D341Med (cell line): ENCODE data around the gene PTGES3L.

Source experiments
- DNase-seq: peaks from one replicate; pipeline ENCODE4 v3.0.0; 2012; ENCODE audit warnings: low spot score

The PTGES3L gene

DNA sequence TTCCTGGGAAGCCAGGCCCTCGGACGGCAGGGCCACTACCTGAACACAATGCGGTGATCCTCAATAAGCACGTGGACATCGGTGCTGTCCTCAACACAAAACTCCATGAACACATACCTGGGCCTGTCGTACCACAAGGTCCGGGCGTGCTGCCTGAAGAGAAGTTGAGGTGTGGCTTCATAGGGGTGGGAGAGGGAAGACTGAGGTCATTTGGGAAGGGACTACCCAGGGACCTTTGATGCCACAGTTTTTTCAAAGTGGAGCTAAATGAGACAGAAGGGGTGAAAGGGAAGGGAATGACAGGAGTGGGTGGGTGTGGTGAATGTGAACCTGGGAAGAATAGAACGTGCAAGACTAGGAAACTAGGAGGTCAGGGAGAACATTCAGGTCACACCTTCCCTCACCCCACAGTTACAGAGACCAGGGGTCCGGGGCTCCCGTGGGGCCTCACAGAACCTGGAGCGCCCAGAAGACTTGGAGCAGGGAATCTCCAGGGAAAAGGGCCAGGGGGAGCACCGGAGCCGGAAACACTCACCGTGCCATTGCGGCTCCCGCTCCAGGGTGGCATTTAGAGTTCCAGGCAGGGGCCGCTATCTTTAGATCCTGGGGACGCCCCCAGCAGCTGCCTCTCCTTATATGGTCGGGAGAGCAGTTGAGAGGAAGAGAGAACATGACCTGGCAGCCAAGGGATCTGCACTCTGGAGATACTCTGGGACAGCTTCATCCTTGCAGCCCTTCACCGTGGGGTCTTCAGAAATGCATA is at the start of gene PTGES3L:
TSS of gene PTGES3L (minus strand) at position 570 of the 763 bp plus-strand sequence. CDS start at position 543, 27 bp downstream.
- DNase-seq = peak; percentile 91

DNA sequence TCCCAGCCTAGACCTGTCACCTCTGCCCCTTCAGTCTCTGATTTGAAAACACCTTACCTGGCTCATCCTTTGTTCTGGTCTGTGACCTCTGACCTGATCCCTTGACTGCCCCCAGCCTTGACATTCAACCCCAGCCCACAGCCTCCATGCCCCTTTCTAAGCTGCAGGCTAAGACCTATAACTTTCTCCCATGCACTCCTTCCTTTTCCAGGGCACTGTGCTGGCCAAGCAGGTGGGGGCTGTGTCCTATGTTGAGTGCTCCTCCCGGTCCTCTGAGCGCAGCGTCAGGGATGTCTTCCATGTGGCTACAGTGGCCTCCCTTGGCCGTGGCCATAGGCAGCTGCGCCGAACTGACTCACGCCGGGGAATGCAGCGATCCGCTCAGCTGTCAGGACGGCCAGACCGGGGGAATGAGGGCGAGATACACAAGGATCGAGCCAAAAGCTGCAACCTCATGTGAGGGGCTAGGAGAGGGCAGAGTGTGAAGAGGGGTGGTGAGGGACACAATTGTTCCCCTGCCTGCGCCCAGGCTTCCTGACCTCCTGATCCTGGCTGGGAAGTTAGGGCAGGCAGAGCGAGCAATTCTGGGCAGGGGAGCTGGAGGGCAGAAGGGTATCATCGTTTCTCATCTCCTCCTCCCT is 48.5 kb upstream of the PTGES3L start:
- DNase-seq = no peak

DNA sequence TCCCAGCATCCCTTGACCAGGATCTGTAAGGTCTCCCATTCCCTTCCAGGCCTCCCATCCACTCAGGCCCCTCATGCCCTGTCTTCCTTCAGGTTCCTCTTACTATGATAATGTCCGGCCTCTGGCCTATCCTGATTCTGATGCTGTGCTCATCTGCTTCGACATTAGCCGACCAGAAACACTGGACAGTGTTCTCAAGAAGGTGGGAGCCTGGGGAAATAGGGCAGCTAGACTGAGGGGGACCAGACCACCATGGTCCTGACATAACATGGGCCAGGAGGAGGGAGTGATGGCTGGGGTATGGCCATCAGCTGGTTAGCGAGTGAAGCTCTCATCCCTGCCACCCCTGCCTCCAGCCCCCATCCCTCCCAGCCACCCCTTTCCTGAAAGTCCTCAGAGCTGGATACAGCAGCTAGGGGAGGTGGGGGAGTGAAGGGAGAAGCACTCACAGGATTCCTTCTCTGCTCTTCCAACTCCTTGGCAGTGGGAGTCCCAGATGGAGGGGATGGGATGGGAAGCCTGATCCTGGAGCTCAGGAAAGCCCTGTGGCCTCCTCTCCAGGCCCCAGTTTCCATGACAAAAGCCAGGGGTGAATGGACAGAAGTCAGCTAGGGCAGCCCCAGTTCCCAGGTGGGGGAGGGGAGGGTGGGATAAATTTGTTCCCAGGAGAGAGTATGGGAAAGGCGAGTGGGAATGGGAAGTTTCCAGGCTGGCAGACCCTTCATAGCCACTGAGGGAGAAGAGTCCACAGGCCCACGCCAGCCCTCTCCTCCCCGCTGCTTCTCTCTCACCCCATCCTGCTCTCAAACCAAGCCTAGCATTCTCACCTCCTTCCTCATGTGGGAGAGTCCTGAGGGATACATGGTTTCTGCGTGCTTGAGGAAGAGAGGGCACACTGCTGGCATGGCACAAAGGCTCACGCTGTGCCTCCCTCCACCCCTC is 47.5 kb upstream of the PTGES3L start:
- DNase-seq = no peak

DNA sequence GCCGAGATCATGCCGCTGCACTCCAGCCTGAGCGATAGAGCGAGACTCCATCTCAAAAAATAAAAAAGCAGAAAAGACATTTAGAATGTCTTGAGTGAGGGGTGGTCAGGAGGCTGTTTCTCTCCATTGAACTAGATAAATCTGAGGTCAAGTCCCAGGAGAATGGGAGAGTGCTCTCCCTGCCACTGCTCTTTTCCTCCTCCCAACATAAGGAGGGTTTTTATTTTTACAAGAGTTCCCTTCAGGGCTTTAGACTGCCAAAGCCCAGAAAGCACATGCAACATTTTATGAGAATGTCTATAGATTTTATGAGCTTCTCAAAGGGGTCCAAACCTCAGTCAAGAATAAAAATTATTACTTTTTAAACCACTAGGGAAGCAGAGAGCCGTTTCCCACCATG is 46.7 kb upstream of the PTGES3L start:
- DNase-seq = no peak

GRCh38 chr17:43025766-43026537 is 46.1 kb upstream of the PTGES3L start:
- DNase-seq = no peak

GRCh38 chr17:43025290-43025657 is 45.4 kb upstream of the PTGES3L start:
- DNase-seq = no peak

DNA sequence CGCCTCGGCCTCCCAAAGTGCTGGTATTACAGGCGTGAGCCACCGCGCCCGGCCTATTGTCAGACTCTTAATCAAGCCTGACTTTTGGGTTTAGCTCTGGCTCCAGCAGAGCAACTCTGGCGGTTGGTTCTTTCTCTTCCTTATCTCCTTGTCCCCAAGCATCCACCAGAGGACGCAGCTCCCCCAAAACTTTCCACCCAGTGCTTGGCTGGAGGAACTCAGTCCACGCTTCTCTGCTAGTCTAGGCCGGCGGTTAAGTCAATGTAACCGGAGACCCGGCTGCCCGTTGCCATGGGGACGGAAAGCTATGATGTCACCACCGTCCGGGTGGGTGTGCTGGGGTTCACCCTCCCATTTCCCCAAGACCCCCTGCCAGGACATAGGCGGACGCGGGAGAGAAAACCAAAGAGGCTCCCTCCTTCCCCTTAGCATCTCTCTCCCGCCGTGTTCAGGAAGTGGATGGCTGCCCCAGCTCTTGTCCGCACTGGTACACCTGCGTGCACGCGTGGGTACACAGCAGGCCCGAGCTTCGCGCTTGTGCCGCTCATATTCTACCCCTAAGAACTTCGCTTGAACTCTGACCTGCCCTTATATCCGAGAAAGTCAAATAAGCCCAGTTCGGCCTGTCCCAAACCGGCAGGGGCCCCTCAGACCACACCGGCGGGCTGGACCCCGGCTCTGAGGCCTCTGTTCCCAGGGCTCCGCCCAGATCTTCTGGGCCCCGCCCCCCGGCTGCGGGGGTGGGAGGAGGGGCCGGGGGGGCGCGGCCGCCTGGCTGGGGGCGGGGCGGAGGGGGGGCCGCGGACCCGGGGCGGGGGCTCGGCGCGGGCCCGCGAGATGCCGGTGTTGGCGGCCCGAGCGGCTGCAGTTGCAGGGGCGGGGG is 44.8 kb upstream of the PTGES3L start, which contains the start of gene RND2:
TSS of gene RND2 (plus strand) at position 825 of the 883 bp plus-strand sequence. CDS start 117 bp downstream, outside the sequence.
- DNase-seq = peak; percentile 91

- DNase-seq = peak; percentile 97
Measured at GRCh38 chr17:43021741-43022512, 42.0 kb upstream of the PTGES3L start, which contains the start of gene VAT1. VAT1 (minus strand) TSS chr17:43022385; CDS start chr17:43022322, 63 bp downstream.

DNA sequence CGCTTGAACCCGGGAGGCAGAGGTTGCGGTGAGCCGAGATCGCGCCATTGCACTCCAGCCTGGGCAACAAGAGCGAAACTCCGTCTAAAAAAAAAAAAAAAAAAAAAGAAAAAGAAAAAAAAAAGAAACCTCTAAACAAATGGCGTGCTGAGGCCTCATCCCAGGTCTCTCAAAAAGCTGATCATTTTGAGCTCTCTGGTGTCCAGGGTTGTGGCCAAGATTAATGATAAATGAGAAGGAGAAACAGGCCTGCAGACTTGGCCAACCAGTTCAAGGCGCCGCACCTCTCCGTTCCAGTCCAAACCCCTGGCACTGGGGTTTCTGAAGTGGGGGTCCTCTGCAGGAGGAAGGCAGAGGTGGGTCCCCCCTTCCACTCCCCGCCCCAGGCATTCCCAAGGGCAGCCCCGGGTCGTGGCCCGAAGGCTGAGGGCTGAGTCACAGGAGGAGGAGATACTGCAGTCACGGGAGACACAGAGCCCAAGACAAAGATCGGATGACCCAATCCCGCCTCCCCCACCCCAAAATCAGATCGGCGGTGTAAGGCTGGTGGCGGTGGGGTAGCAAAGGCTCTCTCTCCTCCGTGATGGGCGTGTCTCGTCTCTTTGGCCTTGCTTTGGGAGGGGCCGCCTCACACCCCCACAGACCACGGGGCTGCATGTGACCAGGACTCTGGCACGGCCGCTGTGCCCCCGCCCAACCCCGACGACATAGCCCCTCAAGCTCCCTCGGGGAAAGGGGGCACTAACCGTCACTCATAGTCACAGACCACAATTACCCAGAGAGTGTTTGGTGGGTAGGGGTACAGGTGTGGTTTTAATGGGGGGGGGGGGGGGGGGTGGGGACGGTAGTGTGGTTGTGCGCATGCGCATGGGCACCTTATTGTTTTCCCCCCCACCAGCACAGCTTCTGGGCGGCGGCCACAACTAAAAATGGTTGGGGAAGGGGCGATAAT is 41.2 kb upstream of the PTGES3L start:
- DNase-seq = peak; percentile 79

DNA sequence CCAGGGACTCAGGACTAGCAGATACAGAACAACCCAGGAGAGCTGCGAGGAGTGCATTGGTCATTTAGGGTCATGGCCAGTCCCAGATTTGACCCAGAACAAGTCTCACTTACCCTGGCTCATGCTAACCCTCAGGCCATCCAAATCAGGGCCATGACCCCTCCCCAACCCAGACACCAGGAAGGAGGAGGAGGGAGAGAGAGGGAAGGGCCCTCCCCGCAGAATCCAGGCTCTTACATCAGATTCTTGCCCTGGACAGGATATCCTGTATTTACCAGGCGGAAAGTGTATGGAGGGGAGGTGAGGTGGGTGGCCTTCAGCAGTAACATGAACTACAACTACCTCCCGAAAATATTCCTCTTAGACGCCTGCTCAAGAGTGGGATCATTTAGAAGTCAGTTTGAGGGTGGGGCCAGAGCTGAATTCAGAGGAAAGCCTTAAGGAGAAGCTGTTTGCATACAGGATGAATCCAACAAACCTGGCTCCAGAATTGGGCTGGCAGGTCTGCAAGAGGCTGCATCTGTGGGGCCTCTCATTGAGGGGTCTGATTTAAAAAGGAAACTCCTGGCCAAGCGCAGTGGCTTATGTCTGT is 40.2 kb upstream of the PTGES3L start:
- peak; percentile 24 for DNase-seq

- peak; percentile 23 for DNase-seq
Measured at GRCh38 chr17:43019418-43019817, 39.5 kb upstream of the PTGES3L start.

DNA sequence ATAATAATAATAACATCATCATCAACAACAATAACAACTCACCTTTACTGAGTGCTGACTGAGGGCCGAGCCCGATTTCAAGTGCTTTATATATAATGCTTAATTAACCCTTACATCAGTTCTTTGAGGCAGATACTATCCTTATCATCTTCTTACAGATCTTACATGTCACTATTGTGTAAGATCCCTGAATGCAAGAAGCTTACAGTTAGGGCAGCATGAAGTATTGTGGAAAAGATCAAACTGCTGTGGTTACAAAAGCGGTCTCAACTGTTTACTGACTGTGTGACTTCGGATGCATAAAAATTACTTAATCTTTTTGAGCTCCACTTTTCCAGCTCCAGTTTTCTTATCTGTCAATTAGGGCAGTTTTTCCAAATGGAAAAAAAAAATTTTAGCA is 39.1 kb upstream of the PTGES3L start:
- no peak for DNase-seq

DNA sequence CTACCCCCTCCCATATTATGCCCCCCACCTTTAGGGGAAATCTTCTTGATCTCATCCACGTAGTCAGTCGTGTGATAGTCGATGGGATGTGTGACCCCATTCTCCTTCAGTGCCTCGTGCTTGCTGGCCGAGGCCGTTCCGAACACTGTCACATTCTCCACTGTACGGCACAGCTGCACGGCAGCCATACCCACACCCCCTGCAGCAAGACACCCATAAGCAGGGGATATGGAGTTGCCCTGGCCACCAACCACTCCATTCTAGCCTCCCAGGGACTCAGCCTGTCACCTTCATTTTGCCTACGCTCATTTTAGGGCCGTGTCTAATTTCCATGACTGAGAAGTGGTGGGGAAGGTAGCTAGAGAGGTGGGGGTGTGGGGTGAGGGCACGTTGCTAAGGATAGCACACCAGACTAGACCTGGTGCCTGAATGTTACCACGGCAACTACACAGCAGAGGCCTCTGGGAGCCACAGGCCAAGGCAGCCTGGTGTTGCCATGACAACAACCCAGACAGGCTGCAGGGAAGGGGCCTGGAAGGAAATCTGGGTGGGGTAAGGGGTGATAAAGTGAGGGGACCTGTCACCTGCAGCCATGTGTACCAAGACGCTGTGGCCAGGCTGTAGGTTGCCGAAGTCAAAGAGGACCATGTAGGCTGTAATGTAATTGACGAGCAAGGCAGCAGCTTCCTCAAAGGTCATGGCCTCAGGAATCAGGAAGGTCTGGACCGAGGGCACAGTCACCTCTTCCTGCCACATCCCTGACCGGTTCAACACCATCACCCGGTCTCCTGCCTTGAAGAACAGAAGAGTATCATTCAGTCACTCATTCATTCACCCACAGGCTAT is 38.4 kb upstream of the PTGES3L start:
- DNase-seq = peak; percentile 51

DNA sequence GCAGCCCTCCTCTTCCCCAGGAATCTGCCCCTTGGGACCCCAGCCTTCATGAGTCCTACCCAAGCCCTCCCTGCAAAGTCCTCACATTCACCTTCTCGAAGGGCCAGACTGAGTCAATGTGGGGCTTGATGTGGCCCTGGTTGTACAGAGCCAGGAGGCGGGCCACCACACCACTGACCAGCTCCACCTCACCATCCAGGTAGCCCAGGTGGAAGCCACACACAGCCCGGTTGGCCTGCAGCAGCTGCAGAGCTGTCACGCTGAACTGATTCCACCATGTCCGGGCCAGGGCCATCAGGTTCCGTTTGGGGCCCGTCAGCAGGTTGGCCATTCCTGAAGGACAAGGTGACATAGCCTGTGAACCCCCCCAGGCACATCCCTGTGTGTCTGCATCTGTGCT is 36.3 kb upstream of the PTGES3L start:
- DNase-seq = peak; percentile 20

DNA sequence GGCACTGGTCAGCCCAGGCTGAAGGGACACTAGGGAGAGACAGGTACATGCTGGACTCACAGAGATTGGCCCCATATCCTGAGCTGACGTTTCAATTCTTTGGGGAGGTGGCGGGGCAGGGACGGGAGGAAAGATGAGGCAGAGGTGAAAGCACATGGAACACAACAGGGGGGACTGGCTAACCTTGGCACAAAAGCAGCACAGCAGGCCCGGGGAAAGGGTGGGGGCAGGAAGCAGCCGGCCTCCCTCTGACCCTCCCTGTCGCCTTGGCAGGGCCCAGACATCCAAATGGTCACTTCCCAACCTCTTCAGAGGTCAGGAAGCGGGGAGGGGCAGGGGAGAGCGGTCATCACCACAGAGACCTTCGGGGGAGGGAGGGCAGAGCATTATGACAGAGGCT is 35.7 kb upstream of the PTGES3L start:
- peak; percentile 33 for DNase-seq

DNA sequence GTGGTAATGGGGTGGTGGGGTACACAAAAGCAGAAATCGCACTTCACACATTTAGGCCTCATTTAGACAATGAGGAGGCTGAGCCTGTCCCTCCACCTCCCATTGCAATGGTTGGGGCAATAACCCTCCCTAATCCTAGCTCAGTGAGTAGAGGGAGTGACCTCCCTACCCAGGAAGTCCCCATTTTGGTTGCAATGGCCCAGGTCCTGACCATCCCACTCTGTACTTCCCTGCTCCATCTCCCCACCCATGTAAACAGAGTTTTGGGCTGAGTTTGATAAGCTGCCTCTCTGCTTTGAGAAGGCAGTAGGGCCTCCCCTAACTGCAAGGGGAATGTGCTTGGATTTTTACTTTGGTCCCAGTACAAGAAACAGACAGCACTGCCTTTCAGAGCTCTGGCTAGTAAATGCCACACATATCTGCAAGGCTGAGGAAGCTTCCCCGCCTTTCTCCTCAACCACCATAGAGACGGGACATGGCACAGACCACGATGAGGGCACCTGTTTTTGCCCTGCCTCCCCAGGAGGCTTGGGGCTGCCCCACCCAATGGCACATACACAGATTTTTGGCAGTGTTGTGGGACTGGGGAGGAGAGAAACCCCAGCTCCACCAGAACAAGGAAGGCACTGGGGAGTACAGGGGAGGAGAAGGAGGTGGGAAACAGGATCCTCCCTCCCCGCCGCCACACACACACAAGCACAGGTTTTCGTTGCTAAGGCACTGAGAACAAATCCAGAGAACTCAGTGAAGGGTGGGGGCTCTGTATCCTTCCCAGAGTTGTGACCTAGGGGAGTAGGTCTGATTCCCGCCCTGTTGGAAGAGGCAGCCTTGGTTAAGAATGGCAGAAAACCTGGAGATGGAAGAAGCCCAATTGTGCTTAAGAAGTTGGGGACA is 35.0 kb upstream of the PTGES3L start:
- DNase-seq = no peak
